Activated T-helper 1 cell treated with Interleukin-2 at 50 U/mL for 16 hours (primary cell): ENCODE results near the gene FUT8.
"Not testable (repeated sequence)": the region's sequence is repeated elsewhere in the genome, so short reads cannot be mapped to it uniquely, and the experiment has no call there.

Experiments used
- DNase-seq: peaks from one replicate; pipeline ENCODE4 v3.0.0-alpha.2; 2020; ENCODE audit warnings: low read depth

The FUT8 gene

DNA sequence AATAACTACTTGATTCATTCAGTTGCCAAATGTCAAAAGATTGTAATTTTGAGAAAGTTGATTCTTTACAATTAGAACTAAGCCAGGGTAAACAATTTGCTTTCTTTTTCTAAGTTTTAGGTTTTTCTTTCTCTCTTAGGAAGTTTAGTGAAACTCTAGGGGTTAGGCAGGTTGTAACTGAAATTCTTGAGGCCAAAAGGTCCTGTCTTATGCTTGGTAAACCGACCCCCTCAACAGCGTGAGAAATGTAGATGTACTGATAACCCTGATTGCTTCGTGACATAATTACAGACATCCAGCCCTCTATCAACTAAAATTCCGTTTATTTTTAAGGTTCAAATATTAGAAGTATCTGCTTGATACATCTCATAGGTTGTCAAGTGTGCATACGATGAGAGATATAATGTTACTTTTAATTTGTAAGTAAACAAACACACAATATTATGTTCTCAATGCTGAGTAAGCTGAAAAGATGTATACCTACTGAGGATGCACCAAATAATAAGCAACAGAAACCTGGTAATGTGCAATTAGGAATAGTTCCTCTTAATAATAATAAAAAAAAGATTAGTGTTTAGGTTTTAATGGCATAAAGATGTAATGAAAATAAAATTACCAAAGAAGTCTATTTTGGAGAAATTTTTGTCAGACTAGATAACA is 7.2 kb downstream of the FUT8 start:
- no peak for DNase-seq

DNA sequence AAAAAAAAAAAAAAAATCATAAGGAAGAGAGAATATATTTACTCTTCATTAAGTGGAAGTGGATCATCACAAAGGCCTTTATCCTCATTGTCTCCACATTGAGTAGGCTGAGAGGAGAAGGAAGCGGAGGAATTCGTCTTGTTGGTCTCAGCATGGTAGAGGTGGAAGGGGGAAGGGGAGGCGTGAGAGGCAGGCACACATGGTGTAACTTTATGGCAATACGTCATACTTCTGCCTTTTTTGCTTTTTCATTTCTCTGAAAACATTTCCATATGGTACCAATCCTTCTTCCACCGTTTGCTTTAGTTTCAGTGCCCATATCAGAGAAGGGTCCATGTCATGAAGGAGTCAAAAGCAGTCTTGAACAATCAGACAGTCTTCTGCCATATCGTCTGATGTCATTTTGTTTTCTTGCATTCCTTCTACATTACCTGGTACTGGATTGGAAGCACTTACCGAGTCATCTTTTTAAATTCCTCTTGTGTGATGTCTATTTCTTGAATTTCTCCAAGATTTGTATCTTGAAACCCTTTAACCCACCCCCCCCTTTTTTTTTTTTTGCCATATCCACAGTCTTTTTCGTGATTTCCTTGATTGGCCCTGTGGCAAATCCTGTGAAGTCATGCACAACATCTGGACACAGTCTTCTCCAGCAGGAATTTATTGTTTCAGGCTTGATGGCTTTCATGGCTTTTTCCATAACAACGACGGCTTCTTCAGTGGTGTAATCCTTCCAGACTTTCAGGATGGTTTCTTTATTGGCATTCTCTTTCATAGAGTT is 8.9 kb downstream of the FUT8 start:
- no peak for DNase-seq

DNA sequence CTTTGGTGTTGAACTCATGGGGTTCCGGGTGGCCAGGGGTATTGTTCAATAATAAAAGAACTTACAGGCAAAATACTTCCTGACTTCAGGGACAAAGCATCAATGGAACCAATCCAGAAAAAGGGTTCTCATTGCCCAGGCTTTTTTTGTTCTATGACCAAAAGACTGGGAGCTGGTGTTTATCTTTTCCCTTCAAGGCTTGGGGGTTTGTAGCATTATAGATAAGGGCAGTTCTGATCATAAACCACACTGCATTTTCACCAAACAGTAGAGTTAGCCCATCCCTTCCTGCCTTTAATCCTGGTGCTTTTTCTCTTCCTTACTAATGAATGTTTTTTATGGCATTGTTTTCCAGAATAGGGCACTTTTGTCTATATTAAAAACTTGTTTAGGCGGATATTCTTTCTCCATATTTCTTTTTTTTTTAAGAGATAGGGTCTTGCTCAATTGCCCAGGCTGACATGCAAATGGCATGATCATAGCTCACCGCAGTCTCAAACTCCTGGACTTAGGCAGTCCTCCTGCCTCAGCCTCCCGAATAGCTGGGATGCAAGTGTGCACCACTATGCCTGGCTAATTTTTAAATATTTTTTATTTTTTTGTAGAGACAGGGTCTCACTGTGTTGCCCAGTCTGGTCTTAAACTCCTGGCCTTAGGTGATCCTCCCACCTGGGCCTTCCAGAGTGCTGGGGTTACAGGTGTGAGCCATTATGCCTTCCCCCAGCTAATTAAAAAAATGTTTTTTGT is 9.7 kb downstream of the FUT8 start:
- DNase-seq: no peak

DNA sequence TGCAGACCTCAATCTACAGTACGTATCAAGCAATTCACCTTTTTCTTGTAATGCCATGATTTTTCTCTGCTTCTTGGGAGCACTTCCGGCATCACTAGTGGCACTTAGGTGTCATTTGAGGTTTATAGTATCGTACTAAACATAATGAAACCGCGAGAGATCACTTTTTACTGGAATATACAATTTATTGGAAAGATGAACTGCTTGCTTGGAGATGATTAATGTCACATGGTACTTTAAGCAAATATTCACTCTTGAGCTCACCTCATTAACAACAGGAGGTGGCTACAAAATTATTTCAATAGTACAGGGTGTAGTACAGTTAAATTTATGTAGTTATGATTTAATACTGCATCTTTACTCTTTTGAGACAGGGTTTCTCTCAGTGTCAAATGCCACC is 11.5 kb downstream of the FUT8 start:
- DNase-seq: no peak

DNA sequence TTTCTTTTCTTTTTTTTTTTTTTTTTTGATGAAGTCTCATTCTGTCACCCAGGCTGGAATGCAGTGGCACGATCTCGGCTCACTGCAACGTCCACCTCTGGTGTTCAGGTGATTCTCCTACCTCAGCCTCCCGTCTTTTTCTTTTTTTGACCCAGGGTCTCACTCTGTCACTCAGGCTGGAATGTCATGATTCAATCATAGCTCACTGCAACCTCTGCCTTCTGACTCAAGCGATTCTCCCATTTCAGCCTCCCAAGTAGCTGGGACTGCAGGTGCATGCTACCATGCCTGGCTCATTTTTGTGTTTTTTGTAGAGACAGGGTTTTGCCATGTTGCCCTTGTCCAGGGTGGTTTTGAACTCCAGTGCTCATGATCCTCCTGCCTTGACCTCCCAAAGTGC is 12.0 kb downstream of the FUT8 start:
- no peak for DNase-seq

DNA sequence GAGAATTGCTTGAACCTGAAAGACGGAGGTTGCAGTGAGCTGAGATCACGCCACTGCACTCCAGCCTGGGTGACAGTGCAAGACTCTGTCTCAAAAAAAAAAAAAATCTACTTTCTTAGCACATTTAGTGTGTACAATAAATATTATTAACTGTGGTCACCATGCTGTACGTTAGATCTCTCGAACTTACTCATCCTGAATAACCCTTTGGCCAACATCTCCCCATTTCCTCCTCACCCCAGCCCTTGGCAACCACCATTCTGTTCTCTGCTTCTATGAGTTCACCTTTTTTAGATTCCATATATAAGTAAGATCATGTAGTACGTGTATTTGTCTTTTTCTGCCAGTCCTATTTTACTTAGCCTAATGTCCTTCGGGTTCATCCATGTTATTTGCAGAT is 13.4 kb downstream of the FUT8 start:
- no peak for DNase-seq

DNA sequence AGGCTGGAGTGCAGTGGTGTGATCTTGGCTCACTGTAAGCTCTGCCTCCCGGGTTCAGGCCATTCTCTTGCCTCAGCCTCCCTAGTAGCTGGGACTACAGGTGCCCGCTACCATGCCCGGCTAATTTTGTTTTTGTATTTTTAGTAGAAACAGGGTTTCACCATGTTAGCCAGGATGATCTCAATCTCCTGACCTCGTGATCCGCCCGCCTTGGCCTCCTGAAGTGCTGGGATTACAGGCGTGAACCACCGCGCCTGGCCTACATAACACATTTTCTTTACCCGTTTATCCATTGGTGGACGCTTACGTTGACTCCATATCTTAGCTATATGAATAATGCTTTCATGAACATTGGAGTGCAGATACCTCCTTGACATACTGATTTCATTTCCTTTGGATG is 14.4 kb downstream of the FUT8 start:
- not testable (repeated sequence) for DNase-seq

DNA sequence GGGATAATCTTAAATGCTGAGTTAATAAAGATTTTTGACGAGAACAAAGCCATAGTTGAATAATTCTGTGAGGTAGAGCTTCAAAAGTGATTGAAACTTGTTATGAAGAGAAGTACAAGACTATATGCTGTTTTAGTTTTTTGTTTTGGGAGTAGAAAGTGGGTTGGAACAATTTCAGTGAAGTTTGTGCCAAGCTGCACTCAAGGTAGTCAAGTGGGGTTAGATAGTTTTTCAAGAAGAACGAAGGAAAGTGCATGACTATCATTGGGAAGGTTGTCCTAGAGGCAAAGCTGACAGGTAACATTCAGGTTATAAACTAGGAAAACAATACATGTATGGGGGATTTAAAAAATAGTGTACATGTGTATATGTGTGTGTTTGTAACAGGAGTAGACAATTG is 16.2 kb downstream of the FUT8 start:
- DNase-seq: no peak

DNA sequence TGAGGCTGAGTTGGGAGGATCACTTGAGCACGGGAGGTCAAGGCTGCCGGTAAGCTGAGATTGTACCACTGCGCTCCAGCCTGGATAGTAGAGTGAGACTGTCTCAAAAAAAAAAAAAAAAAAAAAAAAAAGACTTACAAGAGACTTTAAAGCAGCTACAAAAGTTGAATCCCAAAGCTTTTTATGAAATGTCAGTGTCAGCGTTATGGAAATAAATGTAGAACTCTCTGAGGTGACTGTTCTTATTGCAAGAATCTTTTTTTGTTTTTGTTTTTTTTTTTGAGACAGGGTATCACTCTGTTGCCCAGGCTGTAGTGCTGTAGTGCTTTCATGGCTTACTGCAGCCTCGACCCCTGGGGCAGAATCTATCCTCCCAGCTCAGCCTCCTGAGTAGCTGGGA is 17.2 kb downstream of the FUT8 start:
- DNase-seq: no peak

DNA sequence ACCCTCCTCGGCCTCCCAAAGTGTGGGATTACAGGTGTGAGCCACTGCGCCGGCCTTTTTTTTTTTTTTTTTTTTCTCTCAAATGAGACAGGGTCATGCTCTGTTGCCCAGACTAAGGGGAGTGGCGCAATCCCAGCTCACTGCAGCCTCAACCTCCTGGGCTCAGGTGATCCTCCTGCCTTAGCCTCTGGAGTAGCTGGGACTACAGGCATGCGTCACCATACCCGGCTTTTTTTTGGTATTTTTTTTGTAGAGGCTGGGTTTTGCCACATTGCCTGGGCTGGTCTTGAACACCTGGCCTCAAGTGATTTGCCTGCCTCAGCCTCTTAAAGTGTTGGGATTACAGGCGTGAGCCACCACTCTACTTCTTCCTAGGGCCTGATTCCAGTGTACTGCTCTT is 18.7 kb downstream of the FUT8 start:
- DNase-seq: no peak

DNA sequence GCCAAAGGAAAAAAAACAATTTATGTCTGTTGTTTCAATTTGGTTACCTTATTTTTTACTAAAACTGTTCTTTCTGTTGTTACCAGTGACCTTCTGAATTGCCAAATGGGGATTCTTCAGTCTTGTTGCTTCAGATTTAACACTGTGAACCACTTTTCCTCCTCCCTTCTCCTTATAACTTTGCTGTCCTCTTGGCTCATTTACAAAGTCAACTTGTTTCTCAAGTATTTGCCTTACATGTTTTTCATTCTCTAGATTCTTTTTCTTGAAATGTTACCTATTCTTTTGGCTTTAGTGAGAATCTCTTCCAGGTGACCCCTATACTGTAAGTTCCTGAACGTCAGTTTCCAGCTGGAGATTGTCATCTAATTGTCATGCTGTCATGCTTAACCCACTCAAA is 19.4 kb downstream of the FUT8 start:
- no peak for DNase-seq

DNA sequence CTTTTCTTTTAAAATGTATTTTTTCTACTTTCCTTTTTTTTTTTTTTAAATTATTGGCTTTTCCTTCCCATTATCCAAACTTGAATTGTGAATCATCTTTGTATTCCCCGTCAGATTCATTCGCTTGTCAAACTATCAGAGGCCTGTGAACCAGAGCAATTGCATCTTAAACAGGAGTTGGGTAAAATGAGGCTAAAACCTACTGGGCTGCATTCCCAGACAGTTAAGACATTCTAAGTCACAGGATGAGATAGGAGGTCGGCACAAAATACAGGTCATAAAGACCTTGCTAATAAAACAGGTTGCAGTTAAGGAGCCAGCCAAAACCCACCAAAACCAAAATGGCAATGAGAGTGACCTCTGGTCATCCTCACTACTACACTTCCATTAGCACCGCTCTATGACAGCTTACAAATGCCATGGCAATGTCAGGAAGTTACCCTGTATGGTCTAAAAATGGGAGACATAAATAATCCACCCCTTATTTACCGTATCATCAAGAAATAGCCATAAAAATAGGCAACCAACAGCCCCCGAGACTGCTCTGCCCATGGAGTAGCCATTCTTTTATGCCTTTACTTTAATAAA is 19.9 kb downstream of the FUT8 start:
- no peak for DNase-seq

DNA sequence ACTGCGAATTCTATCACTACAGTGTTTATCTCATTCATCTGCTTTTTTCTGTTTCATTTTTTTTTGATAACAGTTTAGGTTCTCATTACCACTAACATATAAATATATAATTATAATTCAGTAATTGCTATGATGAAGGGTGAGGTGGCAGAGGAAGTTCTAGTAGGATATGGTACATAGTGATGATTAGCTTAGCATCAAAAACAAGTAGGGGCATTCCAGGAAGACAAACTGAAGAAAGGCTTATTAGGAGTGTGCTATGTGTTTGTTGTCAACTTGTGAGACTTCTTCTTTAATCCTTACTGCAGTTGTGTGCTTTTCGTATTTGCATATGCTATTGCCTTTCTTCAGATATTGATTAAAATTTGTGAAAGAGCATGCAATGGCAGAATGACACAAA is 20.6 kb downstream of the FUT8 start:
- no peak for DNase-seq

DNA sequence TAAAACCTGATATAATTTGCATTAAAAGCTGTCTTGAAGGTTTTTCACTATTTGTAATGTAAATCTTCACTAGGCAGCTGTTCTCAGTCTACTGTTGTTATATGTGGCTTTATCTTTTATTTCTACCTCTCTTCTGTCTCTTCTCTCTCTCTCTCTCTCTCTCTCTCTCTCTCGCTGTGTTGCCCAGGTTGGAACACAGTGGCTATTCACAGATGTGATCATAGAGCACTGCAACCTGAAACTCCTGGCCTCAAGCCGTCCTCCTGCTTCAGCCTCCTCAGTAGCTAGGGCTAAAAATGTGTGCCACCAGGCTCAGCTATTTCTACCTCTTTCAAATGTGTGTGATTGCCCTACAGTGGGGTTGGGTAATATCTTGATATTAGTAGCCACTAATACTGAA is 21.1 kb downstream of the FUT8 start:
- DNase-seq: no peak

DNA sequence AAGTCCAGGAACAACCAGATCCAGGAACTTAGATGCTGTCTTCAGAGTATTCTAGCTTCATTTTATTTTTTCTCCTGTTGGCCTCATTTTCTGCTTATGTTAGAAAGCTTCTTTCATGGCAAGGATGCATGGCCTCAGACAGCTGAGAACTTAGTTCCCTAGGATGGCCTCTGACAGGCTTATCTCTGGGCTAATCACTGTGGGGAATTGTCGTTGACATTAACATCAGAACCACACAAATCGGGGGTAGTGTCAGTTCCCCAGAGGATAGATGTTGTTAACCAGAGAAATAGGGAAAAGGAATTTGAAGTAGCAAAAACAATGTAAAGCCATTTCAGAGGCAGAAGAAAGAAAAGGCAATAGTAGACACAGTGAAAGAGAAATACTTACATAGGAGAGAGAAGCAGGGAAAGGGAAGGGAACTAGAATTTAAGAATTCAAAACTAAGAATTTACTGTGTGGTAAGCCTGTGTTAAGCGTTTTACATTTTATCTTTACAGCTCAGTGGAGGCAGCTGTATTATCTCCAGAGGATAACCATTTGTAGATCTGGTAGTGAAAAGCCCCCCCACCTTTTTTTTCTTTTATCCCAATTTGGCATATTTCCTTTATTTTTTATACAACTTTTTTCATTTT is 21.8 kb downstream of the FUT8 start:
- no peak for DNase-seq

DNA sequence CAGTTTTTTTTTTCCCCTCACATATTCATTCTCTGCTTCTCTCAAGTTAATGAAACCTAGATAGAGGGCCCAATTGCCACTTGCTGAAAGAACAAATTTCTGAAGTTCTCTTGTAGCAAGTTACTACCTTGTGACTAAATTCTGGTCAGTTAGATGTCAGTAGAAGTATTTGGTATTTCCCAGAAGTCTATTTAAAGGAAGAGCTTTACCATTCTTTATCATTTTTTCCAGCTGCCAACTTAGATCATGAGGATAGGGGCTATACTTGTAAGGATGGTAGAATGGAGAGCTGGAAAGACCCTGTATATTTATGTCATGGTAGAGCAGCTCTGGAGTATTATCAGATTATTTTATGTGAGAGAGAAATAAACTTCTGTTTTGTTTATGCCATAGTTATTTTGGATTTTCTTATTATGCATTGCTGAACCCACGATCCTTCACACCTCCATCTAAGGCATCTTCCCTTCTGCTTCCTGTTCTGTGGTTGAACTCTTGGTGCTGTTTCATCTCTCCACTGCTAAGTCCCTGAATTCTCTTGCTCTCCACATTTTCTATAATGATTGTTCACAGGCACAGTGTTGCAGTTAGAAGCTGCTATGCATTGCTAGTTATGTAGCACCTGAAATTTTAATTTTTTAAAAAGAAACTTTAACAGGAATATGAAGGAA is 25.9 kb downstream of the FUT8 start:
- no peak for DNase-seq

DNA sequence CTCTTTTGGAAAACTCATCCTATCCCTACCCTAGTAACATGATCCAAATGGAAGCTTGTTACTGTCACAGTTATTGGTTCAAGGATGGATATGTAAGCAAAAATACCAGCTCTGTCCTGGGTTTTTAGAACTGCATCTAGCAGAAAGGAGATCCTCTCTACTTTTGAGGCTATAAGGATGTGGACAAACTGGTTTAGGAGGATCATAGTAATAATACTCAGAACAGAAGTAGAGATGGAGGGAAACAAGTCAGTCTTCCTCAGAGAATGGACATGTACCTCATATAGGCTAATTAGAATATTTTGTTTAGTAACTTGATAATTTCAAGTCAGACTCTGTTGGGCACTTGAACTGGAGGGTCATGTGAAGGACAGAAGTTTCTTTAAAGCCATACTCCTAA is 26.6 kb downstream of the FUT8 start:
- DNase-seq: no peak

DNA sequence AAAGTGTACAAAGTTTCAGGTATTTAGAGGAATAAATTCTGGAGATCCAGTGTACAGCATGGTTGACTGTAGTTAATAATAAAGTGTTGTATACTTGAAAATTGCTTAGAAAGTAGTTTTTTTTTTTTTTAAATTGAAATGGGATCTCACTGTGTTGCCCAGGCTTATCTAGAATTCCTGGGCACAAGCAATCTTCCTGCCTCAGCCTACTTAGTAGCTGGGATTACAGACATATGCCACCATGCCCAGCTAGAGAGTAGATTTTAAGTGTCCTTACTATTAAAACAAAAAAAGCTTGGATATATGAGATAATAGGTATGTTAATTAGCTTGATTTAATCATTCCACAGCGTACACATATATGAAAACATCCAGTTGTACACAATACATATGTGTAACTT is 27.7 kb downstream of the FUT8 start:
- no peak for DNase-seq

DNA sequence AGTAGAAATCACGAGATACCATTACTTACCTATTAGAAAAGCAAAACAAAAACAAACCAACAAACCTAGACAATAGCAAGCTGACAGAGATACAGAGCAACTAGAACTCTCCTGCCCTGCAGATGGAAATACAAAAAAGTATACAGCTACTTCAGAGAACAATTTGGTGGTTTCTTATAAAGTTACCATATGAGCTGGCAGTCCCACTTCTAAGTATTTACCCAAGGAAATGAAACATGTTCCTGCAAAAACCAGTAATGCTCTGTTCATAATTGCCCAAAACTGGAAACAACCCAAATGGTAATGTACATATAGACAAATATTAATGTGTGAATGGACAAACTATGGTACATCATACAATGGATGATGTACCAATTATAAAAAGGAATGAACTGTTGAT is 31.7 kb downstream of the FUT8 start:
- no peak for DNase-seq

DNA sequence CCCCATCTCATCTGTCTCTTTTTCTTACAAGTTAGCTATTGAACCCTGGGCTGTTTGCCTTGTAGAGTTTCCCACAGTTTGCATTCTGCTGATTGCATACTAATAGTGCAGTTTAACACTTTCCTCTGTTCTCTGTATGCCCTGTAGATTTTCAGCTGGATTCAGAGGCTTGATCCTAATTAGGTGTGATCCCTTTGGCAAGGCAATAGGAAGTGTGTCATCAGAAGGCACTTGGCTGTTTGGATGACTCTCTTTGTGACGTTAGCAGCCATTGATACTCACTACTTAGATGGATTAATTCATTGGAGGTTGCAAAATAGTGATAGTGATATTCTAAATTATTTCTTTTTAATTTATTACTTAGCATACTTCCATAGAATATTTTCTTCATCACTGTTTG is 33.6 kb downstream of the FUT8 start:
- DNase-seq: no peak

DNA sequence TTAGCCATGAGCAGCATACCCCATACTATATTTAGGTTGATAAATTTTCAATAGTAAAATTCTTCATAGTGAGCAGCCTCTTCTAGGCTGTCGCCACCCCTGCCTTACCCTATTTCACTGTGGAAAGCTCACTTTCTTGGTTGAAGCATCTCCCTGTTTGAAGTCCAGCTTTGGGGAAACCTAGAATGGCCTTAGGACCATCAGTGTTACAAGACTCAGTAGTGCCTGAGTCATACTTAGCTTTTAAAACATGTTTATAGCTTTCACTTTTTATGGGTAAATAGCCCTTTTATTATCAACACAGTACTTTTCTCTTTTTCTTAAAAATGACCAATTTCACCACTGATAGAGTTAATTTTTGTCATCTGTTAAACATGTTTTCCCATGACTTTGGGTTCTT is 37.1 kb downstream of the FUT8 start:
- DNase-seq: no peak
